ENCODE results near the gene FBXO34.

FBXO34 gene

DNA sequence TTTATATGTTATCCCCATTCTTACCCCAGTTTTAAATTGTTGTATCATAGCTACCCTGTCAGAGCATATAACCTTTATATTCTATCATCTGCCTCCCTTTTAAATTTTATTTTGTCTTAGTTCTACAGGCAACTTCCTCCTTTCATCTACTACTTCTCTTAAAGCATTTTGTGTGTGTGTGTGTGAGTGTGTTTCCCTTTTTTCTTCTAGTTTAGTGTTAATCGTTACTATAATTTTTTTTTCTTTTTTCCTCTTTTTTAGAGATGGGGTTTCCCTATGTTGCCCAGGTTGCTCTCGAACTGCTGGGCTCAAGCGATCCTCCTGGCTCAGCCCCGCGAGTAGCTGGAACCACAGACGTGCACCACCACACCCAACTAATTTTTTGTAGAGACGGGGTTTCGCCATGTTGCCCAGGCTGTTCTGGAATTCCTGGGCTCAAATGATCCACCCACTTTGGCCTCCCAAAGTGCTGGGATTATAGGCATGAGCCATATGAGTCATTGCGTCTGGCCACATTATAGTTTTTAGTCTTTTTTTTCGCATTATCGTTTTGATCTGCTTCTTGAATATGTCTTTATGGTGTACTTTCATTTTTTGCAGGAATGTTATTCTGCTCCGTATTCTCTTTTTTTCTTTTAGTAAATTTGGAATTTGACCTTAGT is 33.1 kb upstream of the FBXO34 start:
- Histone ChIP-seq H3K36me3 (replicated peaks) (no peaks in the 10 kb centered on the region), H3K4me3 (ENCODE audit: low read depth, low read length) (no peak overlapping the region), H3K27ac (no peak overlapping the region), H3K27me3 (replicated peaks) (no peaks in the 10 kb centered on the region)
- DNase-seq = no peak
- in situ Hi-C loops (cut with HindIII; ENCODE audit: low pct_ligation_motif_present, low sequenced_read_pairs) = no loop called here
- TF ChIP-seq, protein P1, sequence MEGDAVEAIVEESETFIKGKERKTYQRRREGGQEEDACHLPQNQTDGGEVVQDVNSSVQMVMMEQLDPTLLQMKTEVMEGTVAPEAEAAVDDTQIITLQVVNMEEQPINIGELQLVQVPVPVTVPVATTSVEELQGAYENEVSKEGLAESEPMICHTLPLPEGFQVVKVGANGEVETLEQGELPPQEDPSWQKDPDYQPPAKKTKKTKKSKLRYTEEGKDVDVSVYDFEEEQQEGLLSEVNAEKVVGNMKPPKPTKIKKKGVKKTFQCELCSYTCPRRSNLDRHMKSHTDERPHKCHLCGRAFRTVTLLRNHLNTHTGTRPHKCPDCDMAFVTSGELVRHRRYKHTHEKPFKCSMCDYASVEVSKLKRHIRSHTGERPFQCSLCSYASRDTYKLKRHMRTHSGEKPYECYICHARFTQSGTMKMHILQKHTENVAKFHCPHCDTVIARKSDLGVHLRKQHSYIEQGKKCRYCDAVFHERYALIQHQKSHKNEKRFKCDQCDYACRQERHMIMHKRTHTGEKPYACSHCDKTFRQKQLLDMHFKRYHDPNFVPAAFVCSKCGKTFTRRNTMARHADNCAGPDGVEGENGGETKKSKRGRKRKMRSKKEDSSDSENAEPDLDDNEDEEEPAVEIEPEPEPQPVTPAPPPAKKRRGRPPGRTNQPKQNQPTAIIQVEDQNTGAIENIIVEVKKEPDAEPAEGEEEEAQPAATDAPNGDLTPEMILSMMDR (IDR thresholded peaks at IDR 0.05; ENCODE audit: low read depth, low read length, missing control alignments) = no peak

DNA sequence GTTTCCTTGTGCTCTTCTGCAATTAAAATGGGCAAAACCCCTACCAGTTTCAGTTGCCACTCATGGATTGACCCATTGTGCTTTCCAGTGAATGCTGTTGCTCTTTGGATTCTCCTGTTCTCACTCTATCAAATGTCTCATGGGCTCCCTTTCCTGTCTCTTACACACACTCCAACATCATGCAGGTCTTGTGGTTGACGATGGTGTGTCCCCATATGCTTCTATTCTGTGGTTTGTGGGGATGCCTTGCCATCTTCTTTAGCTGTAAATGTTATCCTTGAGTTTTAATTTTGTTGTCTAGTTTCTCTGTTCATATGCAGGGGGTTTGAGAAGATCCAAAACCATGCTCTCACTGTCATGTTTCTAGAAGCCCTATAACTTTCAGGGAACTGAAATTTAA is 31.9 kb upstream of the FBXO34 start:
- no peaks in the 10 kb centered on the region for H3K27me3 ChIP-seq (replicated peaks)
- H3K27ac ChIP-seq = no peak overlapping the region
- DNase-seq = no peak
- H3K4me3 ChIP-seq (ENCODE audit: low read depth, low read length) = no peak overlapping the region
- TF ChIP-seq, protein P1 (IDR thresholded peaks at IDR 0.05; ENCODE audit: low read depth, low read length, missing control alignments) = no peak
- no peaks in the 10 kb centered on the region for H3K36me3 ChIP-seq (replicated peaks)
- in situ Hi-C loops (cut with HindIII; ENCODE audit: low pct_ligation_motif_present, low sequenced_read_pairs) = no loop called here

DNA sequence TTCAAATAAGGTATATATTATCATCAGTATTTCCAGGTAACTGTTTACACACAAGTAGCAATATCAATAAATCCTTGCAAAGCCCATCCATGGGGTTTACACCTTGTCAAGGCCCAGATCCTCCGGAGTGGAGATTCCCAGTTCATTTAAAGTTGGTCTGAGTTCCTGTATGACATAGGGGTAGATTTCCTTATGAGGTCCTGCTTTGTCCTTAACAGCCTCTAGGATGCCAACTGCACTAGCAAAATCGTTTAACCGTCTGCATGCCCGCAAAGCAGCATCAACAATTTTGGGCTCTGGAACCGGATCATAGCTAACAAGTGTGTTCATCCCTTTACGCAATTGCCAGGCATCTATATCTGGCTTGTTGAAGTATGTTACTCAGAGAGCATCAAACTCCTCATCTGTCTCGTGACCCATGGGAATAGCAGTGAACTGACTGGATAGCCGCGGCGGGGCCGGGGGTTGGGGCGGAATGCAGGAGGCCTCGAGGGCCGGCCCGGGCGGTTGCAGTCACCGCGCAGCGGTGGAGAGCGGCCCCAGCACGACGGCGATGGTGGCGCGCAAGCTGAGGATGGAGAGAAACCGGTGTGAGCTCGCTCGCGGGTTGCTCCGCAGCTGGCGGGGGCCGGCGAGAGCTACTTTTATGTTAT is 30.6 kb upstream of the FBXO34 start:
- Histone ChIP-seq H3K27ac (no peak overlapping the region), H3K4me3 (ENCODE audit: low read depth, low read length) (no peak overlapping the region), H3K27me3 (replicated peaks) (no peaks in the 10 kb centered on the region), H3K36me3 (replicated peaks) (no peaks in the 10 kb centered on the region)
- TF ChIP-seq, protein P1 (IDR thresholded peaks at IDR 0.05; ENCODE audit: low read depth, low read length, missing control alignments) = no peak
- peak; percentile 71 for DNase-seq
- in situ Hi-C loops (cut with HindIII; ENCODE audit: low pct_ligation_motif_present, low sequenced_read_pairs) = no loop called here

DNA sequence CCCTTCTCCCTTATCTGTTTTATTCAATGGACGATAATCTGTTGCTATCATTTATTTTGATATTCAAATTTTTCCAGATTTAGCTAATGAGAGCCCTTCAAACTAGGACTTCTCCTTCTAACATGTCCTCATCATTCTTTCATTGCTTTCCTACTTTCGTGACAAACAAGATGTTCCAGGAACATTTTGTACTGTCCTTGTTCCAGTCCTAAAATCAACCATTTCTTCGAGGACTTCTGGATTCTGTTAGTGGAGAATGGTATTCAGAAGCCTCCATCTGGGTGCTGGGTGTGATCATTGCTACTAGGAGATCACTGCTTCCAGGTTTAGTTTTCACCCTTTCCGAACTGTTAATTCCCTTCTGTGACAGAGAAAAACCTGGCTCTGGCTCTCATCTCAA is 29.5 kb upstream of the FBXO34 start:
- no peaks in the 10 kb centered on the region for H3K36me3 ChIP-seq (replicated peaks)
- in situ Hi-C loops (cut with HindIII; ENCODE audit: low pct_ligation_motif_present, low sequenced_read_pairs) = no loop called here
- H3K27me3 ChIP-seq (replicated peaks) = no peaks in the 10 kb centered on the region
- H3K4me3 ChIP-seq (ENCODE audit: low read depth, low read length) = no peak overlapping the region
- H3K27ac ChIP-seq = no peak overlapping the region
- DNase-seq = no peak
- TF ChIP-seq, protein P1 (IDR thresholded peaks at IDR 0.05; ENCODE audit: low read depth, low read length, missing control alignments) = no peak

DNA sequence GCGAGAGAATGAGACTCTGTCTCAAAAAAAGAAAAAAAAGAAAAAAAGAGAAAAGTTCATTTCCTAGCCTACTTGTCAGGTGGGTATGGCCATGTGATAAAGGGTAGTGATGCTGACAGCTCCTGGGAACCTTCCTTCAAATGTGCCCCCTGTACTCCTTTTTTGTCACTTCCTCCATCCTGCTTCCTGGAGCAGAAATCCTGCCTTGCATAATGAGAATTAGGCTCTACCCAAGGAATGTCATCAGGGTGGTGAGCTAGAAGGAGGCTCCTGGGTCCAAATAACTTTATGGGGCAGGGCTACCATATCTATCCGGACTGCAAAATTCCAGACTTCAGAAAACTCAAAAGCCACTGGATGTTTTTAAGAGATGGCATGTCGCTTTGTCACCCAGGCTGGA is 27.8 kb upstream of the FBXO34 start:
- no peaks in the 10 kb centered on the region for H3K36me3 ChIP-seq (replicated peaks)
- in situ Hi-C loops (cut with HindIII; ENCODE audit: low pct_ligation_motif_present, low sequenced_read_pairs) = no loop called here
- no peak overlapping the region for H3K4me3 ChIP-seq (ENCODE audit: low read depth, low read length)
- no peak overlapping the region for H3K27ac ChIP-seq
- H3K27me3 ChIP-seq (replicated peaks) = no peaks in the 10 kb centered on the region
- DNase-seq = no peak
- TF ChIP-seq, protein P1 (IDR thresholded peaks at IDR 0.05; ENCODE audit: low read depth, low read length, missing control alignments) = no peak

Measured in brain microvascular endothelial cell (primary cell).